Caco-2 (cell line): ENCODE results near the gene FRMD1. TPM values are rescaled to one million over a fixed set of nuclear protein-coding genes. Genes with fewer than 3 reads are reported as not detected.

Source experiments
- BruUV-seq: library from RNA; stranded (reverse); fragments of 400-500 nt; replicated peaks from 2 replicates; lab custom pipeline; 2021; lab: Mats Ljungman, UMichigan
- CTCF ChIA-PET: fragments of 300-600 bp; sonication (Branson Sonifier 250); formaldehyde crosslinking; loops from one replicate; lab custom pipeline; 2022; ENCODE audit warnings: antibody characterized with exemption; lab: Charles Lee
- POLR2A ChIA-PET: fragments of 300-600 bp; sonication (Branson Sonifier 250); formaldehyde crosslinking; loops from one replicate; lab custom pipeline; 2022; ENCODE audit warnings: antibody characterized with exemption; lab: Charles Lee
- DNase-seq, 2 experiments: peaks; one replicate each; pipeline versions ENCODE4 v3.0.0 to v3.0.0-alpha.2; 2020 to 2022
- H3K27me3 ChIP-seq: replicated peaks from 2 replicates; pipeline ENCODE4 v1.6.0; 2011; ENCODE audit warnings: low read length; ENCODE audit not compliant: control insufficient read depth, insufficient read depth
- H3K36me3 ChIP-seq: 2 replicates; pipeline ENCODE4 v1.5.1; 2011; ENCODE audit warnings: low read length; ENCODE audit not compliant: control insufficient read depth, insufficient read depth
- H3K4me1 ChIP-seq: fragments of 250-450 bp; sonication (Bioruptor Pico); 2 replicates; pipeline ENCODE4 v1.5.1; 2020; ENCODE audit warnings: mild to moderate bottlenecking
- H3K4me3 ChIP-seq: 2 replicates; pipeline ENCODE4 v1.5.1; 2011; ENCODE audit warnings: low read depth, mild to moderate bottlenecking, control low read depth, low read length
- H3K9me3 ChIP-seq: fragments of 250-450 bp; sonication (Bioruptor Pico); 2 replicates; pipeline ENCODE4 v1.5.1; 2020; ENCODE audit warnings: mild to moderate bottlenecking, moderate library complexity
- H3K27ac Mint-ChIP-seq: one replicate; pipeline ENCODE4 v1.8.0; 2022; ENCODE audit warnings: mixed read lengths; ENCODE audit not compliant: unreplicated experiment
- H3K27me3 Mint-ChIP-seq: one replicate; pipeline ENCODE4 v1.8.0; 2022; ENCODE audit warnings: mixed read lengths; ENCODE audit not compliant: insufficient read depth, unreplicated experiment
- H3K36me3 Mint-ChIP-seq: one replicate; pipeline ENCODE4 v1.8.0; 2022; ENCODE audit warnings: mild to moderate bottlenecking, mixed read lengths; ENCODE audit not compliant: insufficient read depth, unreplicated experiment
- H3K4me1 Mint-ChIP-seq: one replicate; pipeline ENCODE4 v1.8.0; 2022; ENCODE audit warnings: low read depth, mixed read lengths; ENCODE audit not compliant: unreplicated experiment
- H3K4me3 Mint-ChIP-seq: one replicate; pipeline ENCODE4 v1.8.0; 2022; ENCODE audit warnings: mild to moderate bottlenecking, moderate library complexity, mixed read lengths; ENCODE audit not compliant: unreplicated experiment
- H3K9me3 Mint-ChIP-seq: one replicate; pipeline ENCODE4 v1.8.0; 2022; ENCODE audit warnings: mixed read lengths; ENCODE audit not compliant: unreplicated experiment
- intact Hi-C: fragments of 100-400 bp; cut with micrococcal nuclease; formaldehyde crosslinking; loops from one replicate; pipeline ENCODE4 v1.10.0; 2022; ENCODE audit not compliant: unreplicated experiment
- total RNA-seq: library from RNA; stranded (reverse); gene quantifications from 2 replicates; pipeline ENCODE4 v1.2.3, GENCODE V29; 2022
- TF ChIP-seq, protein P1 (sequence below), 2 experiments: fragments of 200-600 bp in 1 of 2; IDR thresholded peaks; 1 replicate in 1 of 2; 2 replicates in 1 of 2; pipeline versions ENCODE4 v1.5.1 to v1.8.0; 2011 to 2022; ENCODE audit warnings: antibody characterized with exemption in 1 of 2, control low read depth in 1 of 2, inconsistent platforms in 1 of 2, low read depth in 1 of 2, low read length in 1 of 2, mild to moderate bottlenecking in 1 of 2, moderate library complexity in 1 of 2; ENCODE audit not compliant: insufficient read depth in 1 of 2, severe bottlenecking in 1 of 2, unreplicated experiment in 1 of 2

Gene FRMD1
- total RNA-seq, 1 experiment from 2014 or later = 0.14 TPM

DNA sequence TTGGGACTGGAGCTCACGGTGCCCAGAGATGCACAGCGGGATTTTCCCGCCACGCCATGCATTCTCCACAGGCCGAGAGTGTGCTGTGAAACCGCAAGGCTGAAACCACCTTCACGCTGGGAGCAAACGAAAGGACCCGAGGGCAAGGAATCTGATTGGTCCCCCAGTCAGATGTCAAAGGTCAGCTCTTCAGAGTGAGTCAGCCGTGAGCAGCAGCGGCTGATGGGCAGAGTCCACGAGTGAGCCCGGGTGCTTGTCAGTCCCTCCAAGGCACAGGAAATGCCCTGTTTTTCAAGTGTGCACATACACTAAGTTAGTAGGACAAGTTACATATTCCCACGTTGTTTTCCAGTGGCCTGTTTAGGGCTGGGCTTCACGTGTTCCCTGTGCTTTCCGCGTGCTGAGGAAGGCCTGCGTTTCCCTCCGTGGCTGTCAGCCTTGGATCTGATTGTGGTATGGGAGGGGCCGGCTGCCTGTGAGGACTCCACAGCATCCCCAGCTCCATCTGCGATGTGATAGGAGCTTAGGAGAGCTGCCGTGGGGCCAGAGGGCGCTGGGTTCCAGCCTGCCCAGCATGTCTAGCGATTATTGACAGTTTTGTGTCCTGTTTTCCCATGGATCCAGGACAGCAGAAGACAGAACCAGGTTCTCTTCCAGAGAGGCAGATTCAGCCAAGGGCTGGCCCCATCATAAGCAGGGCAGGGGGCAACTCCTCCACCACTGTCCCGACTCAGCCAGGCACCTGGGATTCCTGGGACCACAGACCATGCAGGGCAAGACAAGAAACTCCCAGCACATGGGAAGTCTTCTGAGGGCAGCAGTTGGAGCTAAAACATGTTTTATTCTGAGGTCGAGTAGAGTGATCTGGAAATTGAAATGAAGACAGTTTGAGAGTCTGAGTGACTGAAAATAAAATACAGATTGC is 38.2 kb upstream of the FRMD1 start:
- peaks cover 12% of the 10 kb centered on the region for H3K9me3 Mint-ChIP-seq
- DNase-seq = no peak
- CTCF ChIA-PET = interaction anchor here (1.3 to 1.4 kb wide), 2 partner anchors 57 to 72 kb away, joined by 3 to 8 read pairs; no protein-coding TSS in a partner anchor

DNA sequence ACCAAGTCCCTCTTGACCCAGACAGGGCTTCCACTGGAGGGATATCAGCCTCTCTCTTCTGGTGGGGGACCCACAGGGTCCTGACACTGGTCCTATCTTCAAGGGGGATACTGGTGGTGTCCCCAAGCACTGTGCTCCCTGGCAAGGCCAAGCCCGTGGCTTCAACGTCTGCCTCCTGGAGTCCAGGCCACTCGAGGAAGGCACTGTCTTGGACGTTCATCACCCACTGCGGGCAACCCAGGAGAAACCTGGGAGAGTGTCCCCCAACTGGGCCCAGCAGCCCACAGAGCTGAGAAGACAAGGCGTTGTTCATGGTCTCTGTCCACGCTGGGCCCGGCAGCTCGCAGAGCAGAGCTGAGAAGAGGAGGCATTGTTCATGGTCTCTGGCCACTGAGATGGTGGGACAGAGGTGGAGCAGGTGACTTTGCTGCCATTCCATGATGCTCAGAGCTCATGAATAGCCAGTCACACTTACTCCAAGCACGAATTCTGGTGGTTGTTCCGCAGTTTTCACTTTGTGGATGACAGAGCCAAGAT is 37.5 kb upstream of the FRMD1 start:
- Histone ChIP-seq H3K4me1 (no peaks in the 10 kb centered on the region; the same call in 1 of the 2 replicates), H3K9me3 (no peaks in the 10 kb centered on the region), H3K4me3 (no peak overlapping the region), H3K36me3 (no peaks in the 10 kb centered on the region), H3K27me3 (no peaks in the 10 kb centered on the region)
- H3K27me3 Mint-ChIP-seq = no peaks in the 10 kb centered on the region
- no peak overlapping the region for H3K4me3 Mint-ChIP-seq
- peaks cover 12% of the 10 kb centered on the region for H3K9me3 Mint-ChIP-seq
- ChIA-PET POLR2A (no interaction called here), CTCF (no interaction called here)
- H3K4me1 Mint-ChIP-seq = no peaks in the 10 kb centered on the region
- intact Hi-C loops = loop anchor here (5.0 kb wide), 1 partner anchor 54 kb away; no protein-coding TSS in a partner anchor
- TF ChIP-seq, protein P1, sequence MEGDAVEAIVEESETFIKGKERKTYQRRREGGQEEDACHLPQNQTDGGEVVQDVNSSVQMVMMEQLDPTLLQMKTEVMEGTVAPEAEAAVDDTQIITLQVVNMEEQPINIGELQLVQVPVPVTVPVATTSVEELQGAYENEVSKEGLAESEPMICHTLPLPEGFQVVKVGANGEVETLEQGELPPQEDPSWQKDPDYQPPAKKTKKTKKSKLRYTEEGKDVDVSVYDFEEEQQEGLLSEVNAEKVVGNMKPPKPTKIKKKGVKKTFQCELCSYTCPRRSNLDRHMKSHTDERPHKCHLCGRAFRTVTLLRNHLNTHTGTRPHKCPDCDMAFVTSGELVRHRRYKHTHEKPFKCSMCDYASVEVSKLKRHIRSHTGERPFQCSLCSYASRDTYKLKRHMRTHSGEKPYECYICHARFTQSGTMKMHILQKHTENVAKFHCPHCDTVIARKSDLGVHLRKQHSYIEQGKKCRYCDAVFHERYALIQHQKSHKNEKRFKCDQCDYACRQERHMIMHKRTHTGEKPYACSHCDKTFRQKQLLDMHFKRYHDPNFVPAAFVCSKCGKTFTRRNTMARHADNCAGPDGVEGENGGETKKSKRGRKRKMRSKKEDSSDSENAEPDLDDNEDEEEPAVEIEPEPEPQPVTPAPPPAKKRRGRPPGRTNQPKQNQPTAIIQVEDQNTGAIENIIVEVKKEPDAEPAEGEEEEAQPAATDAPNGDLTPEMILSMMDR (IDR thresholded peaks at IDR 0.05; ENCODE audit: insufficient read depth in 1 of 2, low read depth in 1 of 2, low read length in 1 of 2, severe bottlenecking in 1 of 2, unreplicated experiment in 1 of 2) = no peak
- no peak for DNase-seq
- no peak overlapping the region for H3K27ac Mint-ChIP-seq
- BruUV-seq = no TSS peak
- H3K36me3 Mint-ChIP-seq = no peaks in the 10 kb centered on the region

More for the DNA sequence above, 38.2 kb upstream of the FRMD1 start:
- no peaks in the 10 kb centered on the region for H3K4me1 Mint-ChIP-seq
- Histone ChIP-seq H3K4me1 (no peaks in the 10 kb centered on the region; the same call in 1 of the 2 replicates), H3K4me3 (no peak overlapping the region), H3K36me3 (no peaks in the 10 kb centered on the region), H3K9me3 (no peaks in the 10 kb centered on the region), H3K27me3 (no peaks in the 10 kb centered on the region)
- H3K27ac Mint-ChIP-seq = no peak overlapping the region
- intact Hi-C loops = loop anchor here (5.0 kb wide), 1 partner anchor 55 kb away; no protein-coding TSS in a partner anchor
- no TSS peak for BruUV-seq
- H3K36me3 Mint-ChIP-seq = no peaks in the 10 kb centered on the region
- TF ChIP-seq, protein P1 (IDR thresholded peaks at IDR 0.05; ENCODE audit: insufficient read depth in 1 of 2, low read depth in 1 of 2, low read length in 1 of 2, severe bottlenecking in 1 of 2, unreplicated experiment in 1 of 2) = no peak
- POLR2A ChIA-PET = no interaction called here
- no peaks in the 10 kb centered on the region for H3K27me3 Mint-ChIP-seq
- no peak overlapping the region for H3K4me3 Mint-ChIP-seq

DNA sequence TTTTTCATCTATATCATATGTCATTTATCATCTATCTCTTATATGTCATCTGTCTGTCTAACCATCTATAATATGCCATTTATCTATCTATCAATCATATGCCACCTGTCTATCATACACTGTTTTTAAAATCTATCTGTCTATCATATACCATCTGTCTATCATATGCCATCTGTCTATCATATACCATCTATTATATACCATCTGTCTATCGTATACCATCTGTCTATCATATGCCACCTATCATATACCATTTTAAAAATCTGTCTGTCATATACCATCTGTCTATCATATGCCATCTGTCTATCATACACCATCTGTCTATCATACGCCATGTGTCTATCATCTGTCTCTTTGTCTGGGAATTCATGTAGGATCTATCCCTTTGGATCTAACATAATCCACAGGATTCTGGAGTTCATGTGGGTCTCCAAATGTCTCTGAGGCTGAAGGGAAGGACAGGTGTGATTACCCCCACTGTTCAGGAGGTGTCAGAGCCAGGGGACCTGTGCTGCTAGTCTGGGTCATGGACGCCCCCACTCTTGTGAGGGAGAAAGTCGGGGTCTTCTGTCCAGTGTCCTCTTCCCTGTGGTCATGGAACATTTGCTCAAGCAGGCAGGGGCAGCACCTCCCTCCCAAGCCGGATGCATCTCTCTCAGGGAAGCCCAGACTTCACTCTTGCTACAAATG is 36.9 kb upstream of the FRMD1 start:
- TF ChIP-seq, protein P1 (IDR thresholded peaks at IDR 0.05; ENCODE audit: insufficient read depth in 1 of 2, low read depth in 1 of 2, low read length in 1 of 2, severe bottlenecking in 1 of 2, unreplicated experiment in 1 of 2) = no peak
- H3K36me3 Mint-ChIP-seq = no peaks in the 10 kb centered on the region
- H3K4me3 ChIP-seq = no peak overlapping the region
- peaks cover 12% of the 10 kb centered on the region for H3K9me3 Mint-ChIP-seq
- no peak overlapping the region for H3K27ac Mint-ChIP-seq
- no peaks in the 10 kb centered on the region for H3K4me1 Mint-ChIP-seq
- H3K9me3 ChIP-seq = no peaks in the 10 kb centered on the region
- H3K4me1 ChIP-seq = no peaks in the 10 kb centered on the region; the same call in 1 of the 2 replicates
- H3K4me3 Mint-ChIP-seq = no peak overlapping the region
- no peaks in the 10 kb centered on the region for H3K36me3 ChIP-seq
- BruUV-seq = no TSS peak
- no peaks in the 10 kb centered on the region for H3K27me3 ChIP-seq
- no peaks in the 10 kb centered on the region for H3K27me3 Mint-ChIP-seq
- intact Hi-C loops = loop anchor here (5.0 kb wide), 1 partner anchor 54 kb away; no protein-coding TSS in a partner anchor
- POLR2A ChIA-PET = no interaction called here
- no peak for DNase-seq
- CTCF ChIA-PET = no interaction called here
